Astrocyte (in vitro differentiated cells and primary cell): ENCODE results near the gene OVCH2. TPM values are rescaled to one million over a fixed set of nuclear protein-coding genes. Genes with fewer than 3 reads are reported as not detected.

ENCODE experiments used
- DNase-seq: peaks from one replicate; pipeline ENCODE4 v3.0.0-alpha.2; 2010; ENCODE audit warnings: low read depth
- FAIRE-seq: peaks from 2 replicates; lab custom pipeline; 2011; peaks lifted over from hg19 to GRCh38; lab: Jason Lieb, UNC
- H2AFZ ChIP-seq: 2 replicates; pipeline ENCODE4 v1.6.0; 2012; ENCODE audit warnings: low read depth, low read length, inconsistent platforms
- H3K27ac ChIP-seq: 2 replicates; pipeline ENCODE4 v1.5.1; 2011; ENCODE audit warnings: low read depth, low read length, inconsistent platforms
- H3K27me3 ChIP-seq: 2 replicates; pipeline ENCODE4 v1.6.0; 2011; ENCODE audit warnings: low read length, inconsistent platforms; ENCODE audit not compliant: insufficient read depth
- H3K36me3 ChIP-seq: 2 replicates; pipeline ENCODE4 v1.5.1; 2011; ENCODE audit warnings: low read length, inconsistent platforms; ENCODE audit not compliant: insufficient read depth
- H3K4me1 ChIP-seq: 2 replicates; pipeline ENCODE4 v1.5.1; 2011; ENCODE audit warnings: low read length, inconsistent platforms; ENCODE audit not compliant: insufficient read depth
- H3K4me2 ChIP-seq: 2 replicates; pipeline ENCODE4 v1.6.0; 2012; ENCODE audit warnings: low read length, inconsistent platforms
- H3K4me3 ChIP-seq: 2 replicates; pipeline ENCODE4 v1.5.1; 2011; ENCODE audit warnings: low read depth, mild to moderate bottlenecking, low read length, inconsistent platforms; ENCODE audit not compliant: insufficient read depth
- H3K79me2 ChIP-seq: 2 replicates; pipeline ENCODE4 v1.6.0; 2012; ENCODE audit warnings: mild to moderate bottlenecking, low read length, inconsistent platforms; ENCODE audit not compliant: insufficient read depth
- H3K9ac ChIP-seq: 2 replicates; pipeline ENCODE4 v1.6.0; 2012; ENCODE audit warnings: mild to moderate bottlenecking, low read length, inconsistent platforms
- H3K9me3 ChIP-seq: 2 replicates; pipeline ENCODE4 v1.5.1; 2012; ENCODE audit warnings: low read depth, mild to moderate bottlenecking, low read length, inconsistent platforms; ENCODE audit not compliant: insufficient read depth
- H4K20me1 ChIP-seq: 2 replicates; pipeline ENCODE4 v1.6.0; 2012; ENCODE audit warnings: low read length, inconsistent platforms; ENCODE audit not compliant: insufficient read depth
- H3K27ac Mint-ChIP-seq: one replicate; pipeline ENCODE4 v1.8.0; 2021; ENCODE audit warnings: mild to moderate bottlenecking, mixed read lengths; ENCODE audit not compliant: unreplicated experiment
- H3K27me3 Mint-ChIP-seq: one replicate; pipeline ENCODE4 v1.8.0; 2021; ENCODE audit warnings: low read depth, mixed read lengths; ENCODE audit not compliant: unreplicated experiment
- H3K36me3 Mint-ChIP-seq: one replicate; pipeline ENCODE4 v1.8.0; 2021; ENCODE audit warnings: low read depth, mixed read lengths; ENCODE audit not compliant: unreplicated experiment
- H3K4me1 Mint-ChIP-seq: one replicate; pipeline ENCODE4 v1.8.0; 2021; ENCODE audit warnings: low read depth, mixed read lengths; ENCODE audit not compliant: unreplicated experiment
- H3K4me3 Mint-ChIP-seq: one replicate; pipeline ENCODE4 v1.8.0; 2021; ENCODE audit warnings: mild to moderate bottlenecking, moderate library complexity, mixed read lengths; ENCODE audit not compliant: unreplicated experiment
- H3K9me3 Mint-ChIP-seq: one replicate; pipeline ENCODE4 v1.8.0; 2021; ENCODE audit warnings: mild to moderate bottlenecking, mixed read lengths; ENCODE audit not compliant: unreplicated experiment
- CTCF ChIP-seq: IDR thresholded peaks from 2 replicates; pipeline ENCODE4 v1.5.1; 2011; ENCODE audit warnings: low read depth, mild to moderate bottlenecking, inconsistent platforms, low read length, moderate library complexity; ENCODE audit not compliant: insufficient read depth
- EZH2 ChIP-seq: IDR thresholded peaks from 2 replicates; pipeline ENCODE4 v1.6.1; 2012; ENCODE audit warnings: mild to moderate bottlenecking, low read length, inconsistent platforms; ENCODE audit not compliant: insufficient read depth
- total RNA-seq: library from RNA; stranded (reverse); gene quantifications from 2 replicates; pipeline ENCODE4 v1.2.1, GENCODE V29; 2021

Gene OVCH2
- total RNA-seq, 1 donor from 2014 or later: 4.5 TPM

- Mint-ChIP-seq H3K36me3 (peaks cover 2% of the 10 kb centered on the region), H3K4me3 (no peak overlapping the region), H3K4me1 (no peaks in the 10 kb centered on the region), H3K27ac (no peak overlapping the region), H3K9me3 (peaks cover 2% of the 10 kb centered on the region), H3K27me3 (peaks cover 19% of the 10 kb centered on the region)
- FAIRE-seq (no peak), DNase-seq (peak; percentile 3)
- Histone ChIP-seq H3K9ac (no peak overlapping the region), H3K79me2 (no peaks in the 10 kb centered on the region), H3K4me1 (no peaks in the 10 kb centered on the region), H3K9me3 (no peaks in the 10 kb centered on the region), H3K4me3 (no peak overlapping the region), H3K27ac (no peak overlapping the region), H3K27me3 (no peaks in the 10 kb centered on the region), H3K4me2 (no peak overlapping the region), H4K20me1 (no peaks in the 10 kb centered on the region), H2AFZ (peak overlapping the region; percentile 46), H3K36me3 (no peaks in the 10 kb centered on the region)
- no peak for TF ChIP-seq EZH2
- TF ChIP-seq CTCF: peak; percentile 45
Observed at GRCh38 chr11:7657306-7658025, 48.8 kb downstream of the OVCH2 start.

- peak overlapping the region; percentile 26 for H3K27ac Mint-ChIP-seq
- no peaks in the 10 kb centered on the region for H4K20me1 ChIP-seq
Observed at GRCh38 chr11:7656704-7657103, 49.6 kb downstream of the OVCH2 start.

More at GRCh38 chr11:7656704-7657103, 49.6 kb downstream of the OVCH2 start:
- Histone ChIP-seq H2AFZ (no peak overlapping the region), H3K4me2 (no peak overlapping the region), H3K9me3 (no peaks in the 10 kb centered on the region), H3K4me3 (no peak overlapping the region), H3K27ac (no peak overlapping the region), H3K9ac (no peak overlapping the region), H3K4me1 (no peaks in the 10 kb centered on the region), H3K79me2 (no peaks in the 10 kb centered on the region), H3K27me3 (no peaks in the 10 kb centered on the region), H3K36me3 (no peaks in the 10 kb centered on the region)
- H3K36me3 Mint-ChIP-seq: peaks cover 2% of the 10 kb centered on the region
- no peak for DNase-seq
- peaks cover 2% of the 10 kb centered on the region for H3K9me3 Mint-ChIP-seq
- peaks cover 26% of the 10 kb centered on the region for H3K27me3 Mint-ChIP-seq
- no peak for FAIRE-seq
- no peaks in the 10 kb centered on the region for H3K4me1 Mint-ChIP-seq
- H3K4me3 Mint-ChIP-seq: no peak overlapping the region
- no peak for TF ChIP-seq EZH2
- no peak for TF ChIP-seq CTCF
